ENCODE data around the gene ACTG1. TPM values are rescaled to one million over a fixed set of nuclear protein-coding genes. Genes with fewer than 3 reads are reported as not detected.
A peak's percentile ranks its signal among the peaks of the same experiment; 100 is the strongest.

ACTG1 gene
- total and polyA plus RNA-seq, 2 of the 13 experiments (the other 11 are each of a cell fraction or from before 2014, with no cell fraction given): 973 to 1,138 TPM

- Histone ChIP-seq H3K4me2 (ENCODE audit: low read depth, low read length) (peak overlapping the region; percentile 81), H3K4me1 (ENCODE audit: insufficient read depth, low read length) (peaks cover 78% of the 10 kb centered on the region), H3K9me3 (ENCODE audit: low read length) (no peaks in the 10 kb centered on the region), H2AFZ (ENCODE audit: low read length) (no peak overlapping the region), H3K9ac (ENCODE audit: insufficient read depth, low read depth, low read length) (peak overlapping the region; percentile 76), H3K79me2 (ENCODE audit: insufficient read depth, low read length) (no peaks in the 10 kb centered on the region), H3K27ac (ENCODE audit: extremely low read length, insufficient read depth, low read length) (peak overlapping the region; percentile 39), H3K4me3 (replicated peaks in 1 of 3; ENCODE audit: insufficient read depth in 1 of 3, low read depth in 2 of 3, low read length in 3 of 3) (peak overlapping the region; percentile 38 to 65 (median 55); a peak in 4 of 6 replicates), H3K27me3 (ENCODE audit: control insufficient read depth in 1 of 2, insufficient read depth in 2 of 2, low read length in 2 of 2) (peaks cover 2 to 23% of the 10 kb centered on the region in 2 experiments; a peak in 4 of 5 replicates), H4K20me1 (ENCODE audit: insufficient read depth, low read length) (no peaks in the 10 kb centered on the region), H3K36me3 (replicated peaks in 1 of 2; ENCODE audit: control insufficient read depth in 1 of 2, insufficient read depth in 2 of 2, low read length in 2 of 2) (no peaks in the 10 kb centered on the region)
- in situ Hi-C loops (cut with HindIII; ENCODE audit: extremely low pct_ligation_motif_present, low pct_unique_long_range_greater_than_20kb) (no loop called here), intact Hi-C loops (cut with micrococcal nuclease; ENCODE audit: unreplicated experiment) (no loop called here)
- WGBS (ENCODE audit: low lambda C conversion rate): 33% methylated on average over 20 of the region's 52 CpGs
- CTCF ChIA-PET (ENCODE audit: low intra/inter-chr PET ratio, low total read pairs): no interaction called here
- no peak; the same call in 2 of the 3 replicates for ATAC-seq
- DNase-seq (ENCODE audit: low spot score): no peak
- POLR2A ChIA-PET: interaction anchor here (0.5 to 1.6 kb wide), 4 partner anchors 19 to 193 kb away, joined by 3 to 6 read pairs (median 4); partner anchors contain the start of genes ACTG1, BAHCC1 and SLC38A10
- FAIRE-seq: no peak
- BruUV-seq (replicated peaks): no TSS peak
- TF ChIP-seq NAIF1 (CRISPR knock-in tag; IDR thresholded peaks at IDR 0.05; ENCODE audit: borderline replicate concordance) (no peak), ZNF652 (CRISPR knock-in tag; IDR thresholded peaks at IDR 0.05; ENCODE audit: borderline replicate concordance, low read depth) (no peak), ZNF878 (CRISPR knock-in tag; IDR thresholded peaks at IDR 0.05) (no peak), SNAPC2 (CRISPR knock-in tag; IDR thresholded peaks at IDR 0.05) (no peak), SRF (IDR thresholded peaks at IDR 0.05; ENCODE audit: low read depth, low read length) (no peak), THRA (CRISPR knock-in tag; IDR thresholded peaks at IDR 0.05; ENCODE audit: borderline replicate concordance) (no peak), CBFB (CRISPR knock-in tag; IDR thresholded peaks at IDR 0.05) (no peak; the same call in none of the 2 replicates), EEA1 (CRISPR knock-in tag; IDR thresholded peaks at IDR 0.05; ENCODE audit: borderline replicate concordance) (no peak), ZNF550 (CRISPR knock-in tag; IDR thresholded peaks at IDR 0.05; ENCODE audit: borderline replicate concordance) (0 out of 2 replicates have a peak, but pooled peaks have one; percentile 39), BORCS8-MEF2B (CRISPR knock-in tag; IDR thresholded peaks at IDR 0.05) (no peak), SATB2 (CRISPR knock-in tag; IDR thresholded peaks at IDR 0.05) (no peak), SAP130 (CRISPR knock-in tag; IDR thresholded peaks at IDR 0.05; ENCODE audit: low read depth) (0 out of 2 replicates have a peak, but pooled peaks have one; percentile 3), NFE2L2 (IDR thresholded peaks at IDR 0.05; ENCODE audit: low read length) (no peak), JUN (CRISPR knock-in tag; IDR thresholded peaks at IDR 0.05) (no peak), PATZ1 (CRISPR knock-in tag; IDR thresholded peaks at IDR 0.05) (no peak; the same call in 1 of the 2 replicates), ZNF546 (CRISPR knock-in tag; conservative IDR thresholded peaks at IDR 0.05) (no peak), ZFP36 (IDR thresholded peaks at IDR 0.05; ENCODE audit: borderline replicate concordance, low read depth, low read length, partially characterized antibody) (no peak), NFIB (CRISPR knock-in tag; IDR thresholded peaks at IDR 0.05; ENCODE audit: borderline replicate concordance) (no peak), PAX8 (CRISPR knock-in tag; IDR thresholded peaks at IDR 0.05; ENCODE audit: borderline replicate concordance) (no peak), DZIP1 (CRISPR knock-in tag; IDR thresholded peaks at IDR 0.05) (no peak)
Observed at GRCh38 chr17:81488276-81488860, 24.2 kb downstream of the ACTG1 start.
